Measurements from ENCODE around the gene STKLD1. TPM values are rescaled to one million over a fixed set of nuclear protein-coding genes. Genes with fewer than 3 reads are reported as not detected.

The STKLD1 gene
- total and polyA plus RNA-seq, 2 donors (not counting 1 experiment from before 2014, with no cell fraction given) = 0.18 to 1.1 TPM

DNA sequence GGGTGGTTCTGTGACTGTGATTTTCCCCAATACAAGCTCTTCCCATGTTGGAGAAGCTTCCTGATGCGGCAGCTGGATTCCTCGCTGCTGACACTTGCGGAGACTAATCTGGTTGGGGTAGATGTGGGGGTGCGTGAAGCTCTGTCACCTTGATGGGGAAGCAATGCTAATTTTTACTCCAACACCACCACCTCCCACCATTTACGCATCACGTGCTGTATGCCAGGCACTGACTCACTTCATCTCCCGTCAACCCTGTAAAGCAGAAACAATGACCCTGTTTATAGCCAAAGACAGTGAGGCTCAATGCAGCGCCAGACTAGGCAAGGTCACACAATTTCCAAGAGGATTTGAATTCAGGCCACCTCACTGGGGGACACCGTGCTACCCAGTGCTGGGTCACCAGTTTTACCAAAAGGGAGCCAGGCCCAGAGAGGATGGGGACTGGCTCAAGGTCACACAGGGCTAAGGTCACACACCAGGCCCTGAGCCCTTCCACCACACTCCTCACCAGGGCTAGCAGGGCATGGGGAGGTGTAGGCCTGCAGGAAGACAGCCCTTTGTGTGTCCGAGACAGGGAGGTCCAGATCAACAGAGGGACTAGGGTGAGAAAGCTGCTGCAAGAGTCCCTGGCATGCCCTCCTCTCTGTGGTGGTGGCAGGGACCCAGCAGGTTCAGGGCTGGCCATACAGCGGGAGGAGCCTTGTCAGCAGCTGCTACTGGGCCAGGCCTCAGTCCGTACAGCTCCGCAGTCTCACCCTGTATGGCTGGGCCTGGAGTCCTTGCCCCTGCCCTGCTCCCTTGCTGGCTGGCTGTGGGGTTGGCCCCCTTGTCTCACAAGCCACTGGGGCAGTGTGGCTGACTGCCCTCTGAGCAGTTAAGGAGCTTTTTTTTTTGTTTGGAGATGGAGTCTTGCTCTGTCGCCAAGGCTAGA, 3.3 kb downstream of the STKLD1 start:
- POLR2A ChIA-PET = no interaction called here
- intact Hi-C loops (cut with micrococcal nuclease) = no loop called here
- no peak for DNase-seq
- Mint-ChIP-seq H3K4me1 (peaks cover 9% of the 10 kb centered on the region), H3K9me3 (ENCODE audit: insufficient read depth) (no peaks in the 10 kb centered on the region), H3K4me3 (no peak overlapping the region), H3K27ac (no peak overlapping the region), H3K27me3 (no peaks in the 10 kb centered on the region)
- H3K4me1 ChIP-seq (ENCODE audit: control insufficient read depth in 2 of 2, insufficient read depth in 2 of 2, low read length in 2 of 2) = peaks cover 11 to 16% of the 10 kb centered on the region in 2 donors
- no peak overlapping the region for H3K4me3 ChIP-seq (ENCODE audit: control extremely low read depth in 1 of 5, extremely low read depth in 1 of 5, insufficient read depth in 1 of 5, low read depth in 2 of 5, low read length in 4 of 5)
- no peak overlapping the region for H3K27ac ChIP-seq (ENCODE audit: low read length in 2 of 2)
- no peaks in the 10 kb centered on the region for H3K36me3 ChIP-seq (replicated peaks in 1 of 2; ENCODE audit: control extremely low read depth in 1 of 2, control insufficient read depth in 1 of 2, extremely low read depth in 1 of 2, insufficient read depth in 2 of 2, low read length in 1 of 2)
- no peak overlapping the region for H3K9ac ChIP-seq (ENCODE audit: low read length)
- peaks cover 12% of the 10 kb centered on the region for H4K20me1 ChIP-seq (ENCODE audit: control insufficient read depth, insufficient read depth, low read length, poor library complexity, severe bottlenecking)
- peaks cover 14% of the 10 kb centered on the region for H3K79me2 ChIP-seq (ENCODE audit: control insufficient read depth, insufficient read depth, low read length)
- WGBS (ENCODE audit: insufficient coverage) = 96% methylated on average over 9 of the region's 14 CpGs
- no peak for ATAC-seq (ENCODE audit: low read depth)
- no peaks in the 10 kb centered on the region for H3K9me3 ChIP-seq (ENCODE audit: control extremely low read depth in 1 of 3, control insufficient read depth in 2 of 3, insufficient read depth in 1 of 3, low read length in 2 of 3)
- H3K4me2 ChIP-seq (replicated peaks; ENCODE audit: low read depth, low read length, poor library complexity, severe bottlenecking) = no peak overlapping the region
- TF ChIP-seq, protein P1, sequence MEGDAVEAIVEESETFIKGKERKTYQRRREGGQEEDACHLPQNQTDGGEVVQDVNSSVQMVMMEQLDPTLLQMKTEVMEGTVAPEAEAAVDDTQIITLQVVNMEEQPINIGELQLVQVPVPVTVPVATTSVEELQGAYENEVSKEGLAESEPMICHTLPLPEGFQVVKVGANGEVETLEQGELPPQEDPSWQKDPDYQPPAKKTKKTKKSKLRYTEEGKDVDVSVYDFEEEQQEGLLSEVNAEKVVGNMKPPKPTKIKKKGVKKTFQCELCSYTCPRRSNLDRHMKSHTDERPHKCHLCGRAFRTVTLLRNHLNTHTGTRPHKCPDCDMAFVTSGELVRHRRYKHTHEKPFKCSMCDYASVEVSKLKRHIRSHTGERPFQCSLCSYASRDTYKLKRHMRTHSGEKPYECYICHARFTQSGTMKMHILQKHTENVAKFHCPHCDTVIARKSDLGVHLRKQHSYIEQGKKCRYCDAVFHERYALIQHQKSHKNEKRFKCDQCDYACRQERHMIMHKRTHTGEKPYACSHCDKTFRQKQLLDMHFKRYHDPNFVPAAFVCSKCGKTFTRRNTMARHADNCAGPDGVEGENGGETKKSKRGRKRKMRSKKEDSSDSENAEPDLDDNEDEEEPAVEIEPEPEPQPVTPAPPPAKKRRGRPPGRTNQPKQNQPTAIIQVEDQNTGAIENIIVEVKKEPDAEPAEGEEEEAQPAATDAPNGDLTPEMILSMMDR (IDR thresholded peaks at IDR 0.05) = no peak
- TF ChIP-seq EZH2 (IDR thresholded peaks at IDR 0.05; ENCODE audit: borderline replicate concordance, insufficient read depth, low read depth, low read length, poor library complexity, severe bottlenecking) = no peak
- no peaks in the 10 kb centered on the region for H3K27me3 ChIP-seq (replicated peaks in 1 of 4; ENCODE audit: control extremely low read depth in 1 of 4, control insufficient read depth in 3 of 4, insufficient read depth in 4 of 4, low read length in 3 of 4)
- no peak overlapping the region for H2AFZ ChIP-seq (ENCODE audit: insufficient read depth, low read depth, low read length, poor library complexity, severe bottlenecking)
- CTCF ChIA-PET = interaction anchor here (1.1 to 1.3 kb wide), 3 partner anchors 20 to 35 kb away, joined by 3 read pairs; no protein-coding TSS in a partner anchor

DNA sequence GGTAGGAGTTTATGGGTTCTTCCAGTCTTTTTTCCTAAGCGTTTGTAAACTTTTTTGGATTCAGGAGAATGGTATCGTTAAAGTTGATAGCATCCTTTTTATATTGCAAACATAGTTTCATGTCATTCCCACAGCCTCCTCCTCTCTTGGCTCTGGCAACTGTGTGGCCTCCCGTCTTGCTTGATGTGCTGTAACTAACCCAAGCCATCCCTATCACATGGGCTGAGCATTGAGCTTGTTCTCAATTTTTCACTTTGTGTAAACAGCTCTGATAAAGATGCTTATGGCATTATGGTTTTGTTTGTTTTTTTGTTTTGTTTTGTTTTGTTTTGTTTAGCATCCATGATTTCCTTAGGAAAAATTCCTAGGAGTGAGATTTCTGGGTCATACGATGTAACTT, 4.6 kb downstream of the STKLD1 start:
- no peaks in the 10 kb centered on the region for H3K36me3 ChIP-seq (replicated peaks in 1 of 2; ENCODE audit: control extremely low read depth in 1 of 2, control insufficient read depth in 1 of 2, extremely low read depth in 1 of 2, insufficient read depth in 2 of 2, low read length in 1 of 2)
- H3K9me3 Mint-ChIP-seq (ENCODE audit: insufficient read depth) = no peaks in the 10 kb centered on the region
- ChIA-PET CTCF (interaction anchor here (1.1 kb wide), 1 partner anchor 33 kb away, joined by 3 read pairs; no protein-coding TSS in a partner anchor), POLR2A (no interaction called here)
- peaks cover 2% of the 10 kb centered on the region for H3K4me1 Mint-ChIP-seq
- no peak for TF ChIP-seq EZH2 (IDR thresholded peaks at IDR 0.05; ENCODE audit: borderline replicate concordance, insufficient read depth, low read depth, low read length, poor library complexity, severe bottlenecking)
- TF ChIP-seq, protein P1 (IDR thresholded peaks at IDR 0.05) = no peak
- H3K27ac Mint-ChIP-seq = no peak overlapping the region
- intact Hi-C loops (cut with micrococcal nuclease) = no loop called here
- no peak overlapping the region for H3K4me3 ChIP-seq (ENCODE audit: control extremely low read depth in 1 of 5, extremely low read depth in 1 of 5, insufficient read depth in 1 of 5, low read depth in 2 of 5, low read length in 4 of 5)
- H3K4me3 Mint-ChIP-seq = no peak overlapping the region
- 100% methylated on average over 1 of the region's 4 CpGs for WGBS (ENCODE audit: insufficient coverage)
- DNase-seq = no peak
- no peak overlapping the region for H3K27ac ChIP-seq (ENCODE audit: low read length in 2 of 2)
- H3K9ac ChIP-seq (ENCODE audit: low read length) = no peak overlapping the region
- H3K79me2 ChIP-seq (ENCODE audit: control insufficient read depth, insufficient read depth, low read length) = peaks cover 1% of the 10 kb centered on the region
- H3K4me2 ChIP-seq (replicated peaks; ENCODE audit: low read depth, low read length, poor library complexity, severe bottlenecking) = no peak overlapping the region
- no peaks in the 10 kb centered on the region for H3K27me3 ChIP-seq (replicated peaks in 1 of 4; ENCODE audit: control extremely low read depth in 1 of 4, control insufficient read depth in 3 of 4, insufficient read depth in 4 of 4, low read length in 3 of 4)
- ATAC-seq (ENCODE audit: low read depth) = no peak
- peaks cover 3 to 7% of the 10 kb centered on the region in 2 donors for H3K4me1 ChIP-seq (ENCODE audit: control insufficient read depth in 2 of 2, insufficient read depth in 2 of 2, low read length in 2 of 2)
- H2AFZ ChIP-seq (ENCODE audit: insufficient read depth, low read depth, low read length, poor library complexity, severe bottlenecking) = no peak overlapping the region
- no peaks in the 10 kb centered on the region for H4K20me1 ChIP-seq (ENCODE audit: control insufficient read depth, insufficient read depth, low read length, poor library complexity, severe bottlenecking)
- H3K9me3 ChIP-seq (ENCODE audit: control extremely low read depth in 1 of 3, control insufficient read depth in 2 of 3, insufficient read depth in 1 of 3, low read length in 2 of 3) = no peaks in the 10 kb centered on the region
- no peaks in the 10 kb centered on the region for H3K27me3 Mint-ChIP-seq
